Endothelial cell of umbilical vein (primary cell): Measurements from ENCODE around the gene CYP19A1. TPM values are rescaled to one million over a fixed set of nuclear protein-coding genes. Genes with fewer than 3 reads are reported as not detected.

Experiments used
- BruUV-seq: library from RNA; stranded (reverse); fragments of 400-500 nt; replicated peaks from 2 replicates; lab custom pipeline; 2021; lab: Mats Ljungman, UMichigan
- CTCF ChIA-PET: fragments of 300-600, 350-600 bp; sonication (Branson Sonifier 250); formaldehyde crosslinking; loops from one replicate; lab custom pipeline; 2021; ENCODE audit warnings: antibody characterized with exemption, inconsistent platforms; lab: Charles Lee
- POLR2A ChIA-PET: fragments of 300-600, 350-600 bp; sonication (Branson Sonifier 250); formaldehyde crosslinking; loops from one replicate; lab custom pipeline; 2021; ENCODE audit warnings: antibody characterized with exemption, inconsistent platforms; lab: Charles Lee
- DNase-seq: peaks from one replicate; pipeline ENCODE4 v3.0.0-alpha.2; 2011; ENCODE audit warnings: low read depth, low spot score
- FAIRE-seq: peaks from 2 replicates; lab custom pipeline; 2011; peaks lifted over from hg19 to GRCh38; lab: Jason Lieb, UNC
- H2AFZ ChIP-seq: 2 replicates; pipeline ENCODE4 v1.6.0; 2012; ENCODE audit warnings: low read depth, low read length, control low read depth, inconsistent platforms
- H3K27ac ChIP-seq: 2 replicates; pipeline ENCODE4 v1.5.1; 2011; ENCODE audit warnings: low read depth, mild to moderate bottlenecking, control low read depth, low read length, moderate library complexity; ENCODE audit not compliant: insufficient read depth
- H3K27me3 ChIP-seq, 2 experiments: 2 replicates each; pipeline versions ENCODE4 v1.6.0 to v1.6.1; 2011; ENCODE audit warnings: low read length in 2 of 2, mixed read lengths in 1 of 2; ENCODE audit not compliant: control insufficient read depth in 2 of 2, insufficient read depth in 2 of 2
- H3K36me3 ChIP-seq, 2 experiments: 2 replicates in 1 of 2; 3 replicates in 1 of 2; pipeline ENCODE4 v1.5.1; 2011; ENCODE audit warnings: low read length in 2 of 2, mild to moderate bottlenecking in 1 of 2, moderate library complexity in 1 of 2; ENCODE audit not compliant: control insufficient read depth in 2 of 2, insufficient read depth in 2 of 2; ENCODE audit errors: extremely low read depth in 1 of 2
- H3K4me1 ChIP-seq: 3 replicates; pipeline ENCODE4 v1.5.1; 2011; ENCODE audit warnings: mild to moderate bottlenecking, low read length; ENCODE audit not compliant: control insufficient read depth, insufficient read depth; ENCODE audit errors: extremely low read depth
- H3K4me2 ChIP-seq: 2 replicates; pipeline ENCODE4 v1.6.1; 2011; ENCODE audit warnings: low read length, control low read depth, mixed read lengths; ENCODE audit not compliant: insufficient read depth
- H3K4me3 ChIP-seq, 3 experiments: fragments of 200-600 bp in 1 of 3; sonication (generic), shearing (Covaris generic) in 1 of 3; replicated peaks in 1 of 3; 2 replicates each; pipeline ENCODE4 v1.5.1; 2011 to 2016; ENCODE audit warnings: control low read depth in 3 of 3, low read length in 3 of 3, mild to moderate bottlenecking in 2 of 3, inconsistent platforms in 1 of 3, low read depth in 1 of 3, moderate library complexity in 1 of 3; ENCODE audit not compliant: insufficient read depth in 1 of 3
- H3K79me2 ChIP-seq: 2 replicates; pipeline ENCODE4 v1.6.0; 2012; ENCODE audit warnings: low read length, inconsistent platforms; ENCODE audit not compliant: control insufficient read depth, insufficient read depth
- H3K9ac ChIP-seq: replicated peaks from 2 replicates; pipeline ENCODE3; 2011; ENCODE audit warnings: low read length, control low read depth; ENCODE audit not compliant: insufficient read depth; ENCODE audit errors: extremely low read depth
- H3K9me1 ChIP-seq: replicated peaks from 3 replicates; pipeline ENCODE4 v1.6.0; 2011; ENCODE audit warnings: mild to moderate bottlenecking, low read length; ENCODE audit not compliant: control insufficient read depth, insufficient read depth; ENCODE audit errors: extremely low read depth
- H3K9me3 ChIP-seq: replicated peaks from 2 replicates; pipeline ENCODE4 v1.5.1; 2012; ENCODE audit warnings: low read length, inconsistent platforms; ENCODE audit not compliant: control insufficient read depth, insufficient read depth
- H4K20me1 ChIP-seq: replicated peaks from 2 replicates; pipeline ENCODE3; 2011; ENCODE audit warnings: mild to moderate bottlenecking, low read length; ENCODE audit not compliant: control insufficient read depth, insufficient read depth; ENCODE audit errors: extremely low read depth
- EZH2 ChIP-seq: IDR thresholded peaks from 2 replicates; pipeline ENCODE4 v1.6.1; 2012; ENCODE audit warnings: borderline replicate concordance, low read depth, mild to moderate bottlenecking, moderate library complexity, low read length, inconsistent platforms; ENCODE audit not compliant: severe bottlenecking
- FOS ChIP-seq: IDR thresholded peaks from 2 replicates; pipeline ENCODE4 v1.6.1; 2011; ENCODE audit warnings: mild to moderate bottlenecking, low read length, moderate library complexity, borderline replicate concordance; ENCODE audit not compliant: insufficient read depth
- GATA2 ChIP-seq: IDR thresholded peaks from 2 replicates; pipeline ENCODE4 v1.7.0; 2011; ENCODE audit warnings: low read depth, mild to moderate bottlenecking, moderate library complexity, mixed read lengths, low read length; ENCODE audit not compliant: insufficient read length, insufficient read depth
- MYC ChIP-seq: IDR thresholded peaks from one replicate; pipeline ENCODE4 v1.6.1; 2011; ENCODE audit warnings: mild to moderate bottlenecking, low read depth, low read length
- POLR2AphosphoS5 ChIP-seq: IDR thresholded peaks from 2 replicates; pipeline ENCODE4 v1.6.1; 2012; ENCODE audit warnings: low read depth, mild to moderate bottlenecking, control low read depth, low read length, moderate library complexity; ENCODE audit not compliant: insufficient read depth
- dilution Hi-C: fragments of 300-500 bp; cut with MboI; formaldehyde crosslinking; loops from one replicate; pipeline ENCODE4 v1.15.0; 2019; ENCODE audit warnings: low sequenced_read_pairs; ENCODE audit not compliant: extremely low pct_ligation_motif_present
- intact Hi-C: fragments of 100-400 bp; cut with micrococcal nuclease; formaldehyde crosslinking; loops from one replicate; pipeline ENCODE4 v1.10.0; 2022
- polyA plus RNA-seq, 4 experiments: library from polyadenylated mRNA; depleted of rRNA in 3 of 4; stranded (reverse) in 3 of 4; unstranded in 1 of 4; fragments of >200 nt; gene quantifications; 2 replicates each; pipeline versions ENCODE4 v1.2.1 to v1.2.3, GENCODE V29; 2011 to 2012; ENCODE audit warnings: missing spikeins in 1 of 4
- total RNA-seq: library from RNA; stranded (reverse); gene quantifications from 2 replicates; pipeline ENCODE4 v1.2.3, GENCODE V29; 2021
- TF ChIP-seq, protein P1 (sequence below): IDR thresholded peaks from 2 replicates; pipeline ENCODE4 v1.6.1; 2011; ENCODE audit not compliant: insufficient read depth, insufficient read length
- TF ChIP-seq, protein P2 (sequence below), 2 donors: IDR thresholded peaks; 1 replicate in 1 of 2; 2 replicates in 1 of 2; pipeline ENCODE4 v1.5.1; 2011; ENCODE audit warnings: low read length in 2 of 2, mild to moderate bottlenecking in 2 of 2, moderate library complexity in 2 of 2, control low read depth in 1 of 2, inconsistent platforms in 1 of 2, low read depth in 1 of 2; ENCODE audit not compliant: insufficient read depth in 1 of 2; ENCODE audit errors: extremely low read depth in 1 of 2

The CYP19A1 gene
- total and polyA plus RNA-seq, 2 donors (not counting 3 experiments of a cell fraction or from before 2014, with no cell fraction given): not detected

DNA sequence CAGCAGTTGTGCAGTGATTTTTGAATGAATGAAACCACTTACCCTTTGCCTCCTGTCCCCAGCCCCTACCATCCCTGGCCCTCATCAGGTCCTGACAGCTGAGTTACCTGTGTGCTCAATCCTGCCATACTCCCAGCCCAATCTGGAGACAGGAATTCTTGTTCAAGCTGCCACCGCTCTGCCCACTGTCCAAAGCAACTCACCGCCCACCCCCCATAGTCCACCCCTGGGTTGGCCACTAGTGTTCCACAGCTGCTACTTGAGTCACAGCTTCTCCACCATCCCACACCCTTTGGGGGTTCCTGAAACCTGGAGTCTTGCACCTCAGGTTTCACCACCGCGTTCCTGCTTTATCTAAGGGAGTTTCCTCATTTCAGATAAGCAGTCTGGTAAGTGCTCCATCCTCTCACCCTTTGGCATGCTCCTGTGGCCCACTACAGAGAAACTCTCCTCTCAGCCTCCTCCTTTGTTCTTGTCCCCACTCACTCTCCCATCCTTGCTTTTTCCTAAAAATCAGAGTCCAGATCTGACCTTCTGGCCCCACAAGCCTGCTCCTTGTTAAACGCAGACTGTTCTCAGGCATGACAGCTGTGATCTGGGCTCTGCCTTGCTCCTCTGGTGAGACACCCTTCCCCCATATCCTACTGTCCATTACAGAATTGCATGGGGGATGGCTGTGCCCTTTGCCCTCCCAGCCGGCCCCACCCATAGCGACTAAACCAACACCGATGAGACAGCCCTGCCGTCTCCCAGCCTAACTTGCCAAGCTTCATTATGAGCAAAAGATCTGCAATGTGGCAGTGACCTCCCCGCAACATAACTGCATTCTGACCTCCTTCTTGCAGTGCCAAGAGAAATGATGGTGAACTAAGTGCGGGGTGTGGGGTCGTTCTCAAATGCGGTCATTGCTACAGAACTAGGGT, 50.0 kb downstream of the CYP19A1 start:
- no peaks in the 10 kb centered on the region for H4K20me1 ChIP-seq
- peaks cover 52 to 76% of the 10 kb centered on the region in 2 experiments for H3K27me3 ChIP-seq
- H3K9me3 ChIP-seq: no peaks in the 10 kb centered on the region
- no peak overlapping the region for H3K9ac ChIP-seq
- H3K27ac ChIP-seq: no peak overlapping the region
- no peaks in the 10 kb centered on the region for H3K36me3 ChIP-seq
- dilution Hi-C loops (no loop called here), intact Hi-C loops (no loop called here)
- H3K4me2 ChIP-seq: no peak overlapping the region
- H3K4me1 ChIP-seq: no peaks in the 10 kb centered on the region
- BruUV-seq: no TSS peak
- FAIRE-seq: no peak
- TF ChIP-seq, protein P1, sequence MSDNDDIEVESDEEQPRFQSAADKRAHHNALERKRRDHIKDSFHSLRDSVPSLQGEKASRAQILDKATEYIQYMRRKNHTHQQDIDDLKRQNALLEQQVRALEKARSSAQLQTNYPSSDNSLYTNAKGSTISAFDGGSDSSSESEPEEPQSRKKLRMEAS: no peak
- no peak for TF ChIP-seq GATA2
- TF ChIP-seq, protein P2, sequence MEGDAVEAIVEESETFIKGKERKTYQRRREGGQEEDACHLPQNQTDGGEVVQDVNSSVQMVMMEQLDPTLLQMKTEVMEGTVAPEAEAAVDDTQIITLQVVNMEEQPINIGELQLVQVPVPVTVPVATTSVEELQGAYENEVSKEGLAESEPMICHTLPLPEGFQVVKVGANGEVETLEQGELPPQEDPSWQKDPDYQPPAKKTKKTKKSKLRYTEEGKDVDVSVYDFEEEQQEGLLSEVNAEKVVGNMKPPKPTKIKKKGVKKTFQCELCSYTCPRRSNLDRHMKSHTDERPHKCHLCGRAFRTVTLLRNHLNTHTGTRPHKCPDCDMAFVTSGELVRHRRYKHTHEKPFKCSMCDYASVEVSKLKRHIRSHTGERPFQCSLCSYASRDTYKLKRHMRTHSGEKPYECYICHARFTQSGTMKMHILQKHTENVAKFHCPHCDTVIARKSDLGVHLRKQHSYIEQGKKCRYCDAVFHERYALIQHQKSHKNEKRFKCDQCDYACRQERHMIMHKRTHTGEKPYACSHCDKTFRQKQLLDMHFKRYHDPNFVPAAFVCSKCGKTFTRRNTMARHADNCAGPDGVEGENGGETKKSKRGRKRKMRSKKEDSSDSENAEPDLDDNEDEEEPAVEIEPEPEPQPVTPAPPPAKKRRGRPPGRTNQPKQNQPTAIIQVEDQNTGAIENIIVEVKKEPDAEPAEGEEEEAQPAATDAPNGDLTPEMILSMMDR (IDR thresholded peaks at IDR 0.05; ENCODE audit: extremely low read depth in 1 of 2, insufficient read depth in 1 of 2, low read depth in 1 of 2, low read length in 2 of 2): no peak
- no peak for TF ChIP-seq MYC
- TF ChIP-seq FOS: no peak
- TF ChIP-seq EZH2: no peak
- no peak for TF ChIP-seq POLR2AphosphoS5
- H3K79me2 ChIP-seq: no peaks in the 10 kb centered on the region
- H2AFZ ChIP-seq: no peak overlapping the region
- H3K4me3 ChIP-seq: no peak overlapping the region
- no peak for DNase-seq
- CTCF ChIA-PET: interaction anchor here (1.3 to 1.9 kb wide), 5 partner anchors 22 to 125 kb away, joined by 3 to 8 read pairs (median 3); no protein-coding TSS in a partner anchor
- POLR2A ChIA-PET: no interaction called here
- no peaks in the 10 kb centered on the region for H3K9me1 ChIP-seq
